IMR-90 (cell line): ENCODE data around the gene FAM149B1.
A peak's percentile ranks its signal among the peaks of the same experiment; 100 is the strongest.

Experiments used
- BHLHE40 ChIP-seq: fragments of 150-350 bp; IDR thresholded peaks from 2 replicates; pipeline ENCODE4 v1.6.1; 2016; ENCODE audit warnings: mild to moderate bottlenecking, low read depth, low read length
- CEBPB ChIP-seq: IDR thresholded peaks from 2 replicates; pipeline ENCODE4 v1.6.1; 2012; ENCODE audit warnings: low read depth, low read length, improper control_type of control experiment
- CHD1 ChIP-seq: IDR thresholded peaks from 2 replicates; pipeline ENCODE4 v1.6.1; 2012; ENCODE audit warnings: low read depth, low read length, improper control_type of control experiment
- MAFK ChIP-seq: IDR thresholded peaks from 2 replicates; pipeline ENCODE4 v1.6.1; 2012; ENCODE audit warnings: low read depth, low read length, improper control_type of control experiment
- MXI1 ChIP-seq: IDR thresholded peaks from 2 replicates; pipeline ENCODE4 v1.6.1; 2012; ENCODE audit warnings: low read depth, mild to moderate bottlenecking, low read length, moderate library complexity, borderline replicate concordance
- POLR2A ChIP-seq: IDR thresholded peaks from 2 replicates; pipeline ENCODE4 v1.6.1; 2012; ENCODE audit warnings: mild to moderate bottlenecking, low read depth, low read length
- RAD21 ChIP-seq: IDR thresholded peaks from 2 replicates; pipeline ENCODE4 v1.6.1; 2012; ENCODE audit warnings: low read length, improper control_type of control experiment
- RCOR1 ChIP-seq: IDR thresholded peaks from 2 replicates; pipeline ENCODE4 v1.6.1; 2012; ENCODE audit warnings: mild to moderate bottlenecking, low read length, improper control_type of control experiment; ENCODE audit not compliant: insufficient replicate concordance
- SMC3 ChIP-seq: fragments of 150-350 bp; IDR thresholded peaks from 2 replicates; pipeline ENCODE4 v1.6.1; 2016; ENCODE audit warnings: low read depth, mild to moderate bottlenecking, antibody characterized with exemption, low read length, moderate library complexity
- TF ChIP-seq, protein P1 (sequence below): conservative IDR thresholded peaks from 2 replicates; pipeline ENCODE4 v1.5.1; 2012; ENCODE audit warnings: mild to moderate bottlenecking, low read depth, low read length, improper control_type of control experiment
- TF ChIP-seq, protein P2 (sequence below): fragments of 150-350 bp; IDR thresholded peaks from 2 replicates; pipeline ENCODE4 v1.6.1; 2016; ENCODE audit warnings: low read depth, mild to moderate bottlenecking, low read length, moderate library complexity, borderline replicate concordance
- TF ChIP-seq, protein P3 (sequence below): fragments of 150-350 bp; IDR thresholded peaks from 2 replicates; pipeline ENCODE4 v1.6.1; 2017; ENCODE audit warnings: mild to moderate bottlenecking, antibody characterized with exemption, low read length, low read depth

DNA sequence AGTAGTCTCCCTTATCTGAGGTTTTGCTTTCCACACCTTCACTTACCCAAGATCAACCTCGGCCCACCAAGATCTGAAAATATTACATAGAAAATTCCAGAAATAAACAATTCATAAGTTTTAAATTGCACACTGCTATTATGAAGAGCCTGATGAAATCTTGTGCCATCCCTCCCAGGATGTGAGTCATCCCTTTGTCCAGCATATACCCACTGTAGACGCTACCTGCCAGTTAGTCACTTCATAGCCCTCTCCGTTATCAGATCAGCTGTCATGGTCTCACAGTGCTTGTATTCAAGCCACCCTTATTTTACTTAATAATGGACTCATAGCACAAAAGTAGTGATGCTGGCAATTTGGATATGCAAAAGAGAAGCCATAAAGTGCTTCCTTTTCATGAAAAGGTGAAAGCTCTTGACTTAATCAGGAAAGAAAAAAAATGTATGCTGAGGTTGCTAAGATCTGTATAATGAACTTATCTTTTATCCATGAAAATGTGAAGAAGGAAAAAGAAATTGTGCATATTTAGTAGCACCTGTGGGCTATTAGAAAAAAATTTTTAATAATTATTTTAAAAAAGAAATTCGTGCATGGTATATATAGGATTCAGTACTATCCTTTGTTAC, 94.3 kb downstream of the FAM149B1 start:
- TF ChIP-seq, protein P1, sequence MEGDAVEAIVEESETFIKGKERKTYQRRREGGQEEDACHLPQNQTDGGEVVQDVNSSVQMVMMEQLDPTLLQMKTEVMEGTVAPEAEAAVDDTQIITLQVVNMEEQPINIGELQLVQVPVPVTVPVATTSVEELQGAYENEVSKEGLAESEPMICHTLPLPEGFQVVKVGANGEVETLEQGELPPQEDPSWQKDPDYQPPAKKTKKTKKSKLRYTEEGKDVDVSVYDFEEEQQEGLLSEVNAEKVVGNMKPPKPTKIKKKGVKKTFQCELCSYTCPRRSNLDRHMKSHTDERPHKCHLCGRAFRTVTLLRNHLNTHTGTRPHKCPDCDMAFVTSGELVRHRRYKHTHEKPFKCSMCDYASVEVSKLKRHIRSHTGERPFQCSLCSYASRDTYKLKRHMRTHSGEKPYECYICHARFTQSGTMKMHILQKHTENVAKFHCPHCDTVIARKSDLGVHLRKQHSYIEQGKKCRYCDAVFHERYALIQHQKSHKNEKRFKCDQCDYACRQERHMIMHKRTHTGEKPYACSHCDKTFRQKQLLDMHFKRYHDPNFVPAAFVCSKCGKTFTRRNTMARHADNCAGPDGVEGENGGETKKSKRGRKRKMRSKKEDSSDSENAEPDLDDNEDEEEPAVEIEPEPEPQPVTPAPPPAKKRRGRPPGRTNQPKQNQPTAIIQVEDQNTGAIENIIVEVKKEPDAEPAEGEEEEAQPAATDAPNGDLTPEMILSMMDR = no peak
- TF ChIP-seq, protein P2, sequence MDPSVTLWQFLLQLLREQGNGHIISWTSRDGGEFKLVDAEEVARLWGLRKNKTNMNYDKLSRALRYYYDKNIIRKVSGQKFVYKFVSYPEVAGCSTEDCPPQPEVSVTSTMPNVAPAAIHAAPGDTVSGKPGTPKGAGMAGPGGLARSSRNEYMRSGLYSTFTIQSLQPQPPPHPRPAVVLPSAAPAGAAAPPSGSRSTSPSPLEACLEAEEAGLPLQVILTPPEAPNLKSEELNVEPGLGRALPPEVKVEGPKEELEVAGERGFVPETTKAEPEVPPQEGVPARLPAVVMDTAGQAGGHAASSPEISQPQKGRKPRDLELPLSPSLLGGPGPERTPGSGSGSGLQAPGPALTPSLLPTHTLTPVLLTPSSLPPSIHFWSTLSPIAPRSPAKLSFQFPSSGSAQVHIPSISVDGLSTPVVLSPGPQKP = no peak
- TF ChIP-seq POLR2A (no peak), BHLHE40 (no peak), CEBPB (peak; percentile 84), SMC3 (no peak), RCOR1 (no peak), RAD21 (no peak), MXI1 (no peak), MAFK (no peak), CHD1 (no peak)
- TF ChIP-seq, protein P3, sequence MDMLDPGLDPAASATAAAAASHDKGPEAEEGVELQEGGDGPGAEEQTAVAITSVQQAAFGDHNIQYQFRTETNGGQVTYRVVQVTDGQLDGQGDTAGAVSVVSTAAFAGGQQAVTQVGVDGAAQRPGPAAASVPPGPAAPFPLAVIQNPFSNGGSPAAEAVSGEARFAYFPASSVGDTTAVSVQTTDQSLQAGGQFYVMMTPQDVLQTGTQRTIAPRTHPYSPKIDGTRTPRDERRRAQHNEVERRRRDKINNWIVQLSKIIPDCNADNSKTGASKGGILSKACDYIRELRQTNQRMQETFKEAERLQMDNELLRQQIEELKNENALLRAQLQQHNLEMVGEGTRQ = no peak
